Kidney (tissue), 14 donors: ENCODE data around the gene LGR5. TPM values are rescaled to one million over a fixed set of nuclear protein-coding genes. Genes with fewer than 3 reads are reported as not detected.

Experiments
- DNase-seq, 5 donors: peaks; one replicate each; pipeline ENCODE4 v3.0.0-alpha.2; 2013 to 2020
- FAIRE-seq: peaks from 2 replicates; lab custom pipeline; 2012; peaks lifted over from hg19 to GRCh38; lab: Jason Lieb, UNC
- H3K27ac ChIP-seq, 2 donors: one replicate each; pipeline ENCODE4 v1.7.0; 2013; ENCODE audit warnings: low read depth in 2 of 2, low read length in 2 of 2, inconsistent platforms in 1 of 2
- H3K27me3 ChIP-seq: one replicate; pipeline ENCODE4 v1.7.1; 2013; ENCODE audit warnings: low read length, inconsistent platforms; ENCODE audit not compliant: control insufficient read depth, insufficient read depth
- H3K36me3 ChIP-seq, 3 donors: one replicate each; pipeline versions ENCODE4 v1.7.0 to v1.7.1; 2013; ENCODE audit warnings: low read length in 3 of 3, control low read depth in 1 of 3, inconsistent platforms in 1 of 3; ENCODE audit not compliant: insufficient read depth in 3 of 3, control insufficient read depth in 2 of 3
- H3K4me1 ChIP-seq, 3 donors: one replicate each; pipeline versions ENCODE4 v1.7.0 to v1.7.1; 2013; ENCODE audit warnings: low read length in 3 of 3, inconsistent platforms in 1 of 3, low read depth in 1 of 3; ENCODE audit not compliant: control insufficient read depth in 2 of 3, insufficient read depth in 2 of 3
- H3K4me3 ChIP-seq, 3 donors: one replicate each; pipeline versions ENCODE4 v1.7.0 to v1.8.1; 2013; ENCODE audit warnings: low read length in 3 of 3, control low read depth in 1 of 3, inconsistent platforms in 1 of 3
- H3K9ac ChIP-seq, 3 donors: one replicate each; pipeline versions ENCODE4 v1.7.0 to v1.7.1; 2013; ENCODE audit warnings: low read length in 3 of 3, control low read depth in 1 of 3, inconsistent platforms in 1 of 3
- H3K9me3 ChIP-seq, 3 donors: one replicate each; pipeline versions ENCODE4 v1.7.0 to v1.7.1; 2013; ENCODE audit warnings: low read length in 3 of 3, control low read depth in 1 of 3, inconsistent platforms in 1 of 3; ENCODE audit not compliant: control insufficient read depth in 2 of 3, insufficient read depth in 1 of 3
- intact Hi-C: fragments of 100-400 bp; cut with DNase I; formaldehyde crosslinking; loops from one replicate; pipeline ENCODE4 v1.11.1; 2022
- polyA plus RNA-seq: library from polyadenylated mRNA; stranded (reverse); fragments of 350-450 nt; fragmentation: Illumina TruSeq; extraction: RNeasy Lipid Tissue Mini Kit (QIAGEN cat#74804); gene quantifications from one replicate; pipeline ENCODE4 v1.2.3, GENCODE V29; 2014; ENCODE audit warnings: low read depth, low replicate concordance; ENCODE audit not compliant: insufficient read depth
- total RNA-seq: library from RNA; stranded (reverse); fragmentation: NEBNext Ultra II Directional; extraction: Animal tissue kit (Norgen Biotek cat#: 25700); gene quantifications from one replicate; pipeline ENCODE4 v1.2.1, GENCODE V29; 2021
- TF ChIP-seq, protein P1 (sequence below): IDR thresholded peaks from 3 replicates; pipeline ENCODE4 v1.5.1; 2012; ENCODE audit warnings: mild to moderate bottlenecking, moderate library complexity, borderline replicate concordance; ENCODE audit not compliant: insufficient read depth; ENCODE audit errors: extremely low read depth
- donor health status: control.
- donor health status: control.
- donor health status: control.
- donor health status: control.
- donor health status: control.
- donor health status: DM: yes; HTN: yes; CAD: no.
- donor health status: Normal renal cell carcinoma (clear cell type).

LGR5 gene
- total and polyA plus RNA-seq, 2 donors from 2014 or later: 0.19 TPM; not detected in 1

DNA sequence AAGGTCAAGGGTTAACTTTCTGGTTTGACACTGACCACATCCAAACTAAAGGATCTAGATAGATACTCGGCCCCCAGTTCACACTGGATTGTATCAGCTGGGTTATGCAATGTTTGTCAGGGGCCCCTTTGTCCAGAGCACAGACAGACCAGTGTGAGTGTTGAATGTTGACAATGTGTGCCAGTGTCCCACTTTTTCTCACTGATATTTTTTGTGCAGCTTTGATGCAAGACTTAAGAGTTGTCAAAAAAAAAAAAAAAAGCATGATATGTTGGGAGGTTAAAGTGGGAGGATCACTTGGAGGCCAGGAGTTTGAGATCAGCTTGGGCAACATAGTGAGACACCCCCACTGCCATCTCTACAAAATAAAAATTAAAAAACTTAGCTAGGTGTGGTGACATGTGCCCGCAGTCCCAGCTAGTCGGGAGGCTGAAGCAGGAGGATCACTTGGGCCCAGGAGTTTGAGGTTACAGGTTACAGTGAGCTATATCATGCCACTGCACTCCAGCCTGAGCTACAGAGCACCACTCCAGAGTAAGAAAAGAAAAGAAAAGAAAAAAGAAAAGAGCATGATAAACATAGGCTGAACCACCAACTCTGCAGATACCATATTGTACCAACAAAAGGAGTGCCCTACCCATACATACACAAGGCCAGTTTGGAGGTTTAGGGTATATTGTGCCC, 97.5 kb downstream of the LGR5 start:
- TF ChIP-seq, protein P1, sequence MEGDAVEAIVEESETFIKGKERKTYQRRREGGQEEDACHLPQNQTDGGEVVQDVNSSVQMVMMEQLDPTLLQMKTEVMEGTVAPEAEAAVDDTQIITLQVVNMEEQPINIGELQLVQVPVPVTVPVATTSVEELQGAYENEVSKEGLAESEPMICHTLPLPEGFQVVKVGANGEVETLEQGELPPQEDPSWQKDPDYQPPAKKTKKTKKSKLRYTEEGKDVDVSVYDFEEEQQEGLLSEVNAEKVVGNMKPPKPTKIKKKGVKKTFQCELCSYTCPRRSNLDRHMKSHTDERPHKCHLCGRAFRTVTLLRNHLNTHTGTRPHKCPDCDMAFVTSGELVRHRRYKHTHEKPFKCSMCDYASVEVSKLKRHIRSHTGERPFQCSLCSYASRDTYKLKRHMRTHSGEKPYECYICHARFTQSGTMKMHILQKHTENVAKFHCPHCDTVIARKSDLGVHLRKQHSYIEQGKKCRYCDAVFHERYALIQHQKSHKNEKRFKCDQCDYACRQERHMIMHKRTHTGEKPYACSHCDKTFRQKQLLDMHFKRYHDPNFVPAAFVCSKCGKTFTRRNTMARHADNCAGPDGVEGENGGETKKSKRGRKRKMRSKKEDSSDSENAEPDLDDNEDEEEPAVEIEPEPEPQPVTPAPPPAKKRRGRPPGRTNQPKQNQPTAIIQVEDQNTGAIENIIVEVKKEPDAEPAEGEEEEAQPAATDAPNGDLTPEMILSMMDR: no peak
- intact Hi-C loops: no loop called here
- H3K27me3 ChIP-seq: no peaks in the 10 kb centered on the region
- no peak overlapping the region for H3K9ac ChIP-seq
- no peak overlapping the region for H3K4me3 ChIP-seq
- FAIRE-seq: no peak
- no peaks in the 10 kb centered on the region for H3K9me3 ChIP-seq
- no peaks in the 10 kb centered on the region for H3K36me3 ChIP-seq
- no peak overlapping the region for H3K27ac ChIP-seq
- DNase-seq: no peak
- no peaks in the 10 kb centered on the region for H3K4me1 ChIP-seq

DNA sequence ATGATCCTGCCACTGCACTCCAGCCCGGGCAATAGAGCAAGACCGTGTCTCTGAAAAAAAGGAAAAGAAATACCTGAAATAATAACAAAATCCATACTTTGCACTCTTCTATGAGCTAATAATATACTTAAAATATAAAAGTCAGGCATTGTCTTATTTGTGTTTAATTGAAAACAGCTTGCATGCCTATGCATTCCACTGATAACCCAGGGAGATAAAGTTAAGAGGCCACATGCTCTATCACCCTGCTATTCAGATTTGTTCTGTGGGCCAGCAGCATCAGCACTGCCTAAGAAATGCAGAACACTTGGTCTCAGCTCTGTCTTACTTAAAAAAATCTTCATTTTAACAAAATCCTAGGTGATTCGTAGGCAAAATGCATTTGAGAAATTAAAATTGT, 99.2 kb downstream of the LGR5 start:
- Histone ChIP-seq H3K27me3 (no peaks in the 10 kb centered on the region), H3K9ac (no peak overlapping the region), H3K4me1 (no peaks in the 10 kb centered on the region), H3K4me3 (no peak overlapping the region), H3K27ac (no peak overlapping the region), H3K36me3 (no peaks in the 10 kb centered on the region), H3K9me3 (no peaks in the 10 kb centered on the region)
- TF ChIP-seq, protein P1: no peak
- no peak for FAIRE-seq
- intact Hi-C loops: no loop called here
- no peak for DNase-seq

DNA sequence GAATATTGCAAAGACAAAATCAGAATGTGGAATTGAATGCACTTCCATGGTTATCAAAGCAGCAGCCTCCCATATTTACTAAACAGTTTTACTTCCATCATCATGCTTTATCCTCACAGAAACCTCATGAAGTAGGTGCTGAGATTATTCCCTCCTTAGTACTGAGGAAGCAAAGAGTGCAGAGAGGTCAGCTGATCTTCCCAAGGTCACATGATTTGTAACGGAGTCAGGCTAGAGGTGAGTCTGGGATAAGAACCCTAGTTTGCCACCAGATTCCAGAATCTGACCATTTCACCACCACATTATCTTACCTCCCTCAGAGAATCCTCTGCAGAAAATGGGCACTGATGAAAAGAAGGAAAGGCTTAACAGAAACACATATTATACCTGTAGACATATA, 102.0 kb downstream of the LGR5 start:
- H3K4me1 ChIP-seq: no peaks in the 10 kb centered on the region
- no peak overlapping the region for H3K9ac ChIP-seq
- intact Hi-C loops: no loop called here
- H3K4me3 ChIP-seq: no peak overlapping the region
- H3K36me3 ChIP-seq: no peaks in the 10 kb centered on the region
- TF ChIP-seq, protein P1: no peak
- no peaks in the 10 kb centered on the region for H3K27me3 ChIP-seq
- H3K27ac ChIP-seq: no peak overlapping the region
- no peaks in the 10 kb centered on the region for H3K9me3 ChIP-seq
- FAIRE-seq: no peak
- DNase-seq: no peak

- Histone ChIP-seq H3K9ac (no peak overlapping the region), H3K9me3 (no peaks in the 10 kb centered on the region), H3K36me3 (no peaks in the 10 kb centered on the region), H3K4me1 (no peaks in the 10 kb centered on the region), H3K4me3 (no peak overlapping the region), H3K27ac (no peak overlapping the region), H3K27me3 (no peaks in the 10 kb centered on the region)
- TF ChIP-seq, protein P1: no peak
- DNase-seq: no peak
- intact Hi-C loops: no loop called here
- no peak for FAIRE-seq
Measured at GRCh38 chr12:71546322-71546861, 106.8 kb downstream of the LGR5 start.
